Nucleus accumbens (tissue), 56 donors: ENCODE results near the gene RFX3.

ENCODE experiments used
- DNase-seq, 56 donors: peaks; one replicate each; lab custom pipeline; 2025; lab: John Stamatoyannopoulos, UW

Gene RFX3

DNA sequence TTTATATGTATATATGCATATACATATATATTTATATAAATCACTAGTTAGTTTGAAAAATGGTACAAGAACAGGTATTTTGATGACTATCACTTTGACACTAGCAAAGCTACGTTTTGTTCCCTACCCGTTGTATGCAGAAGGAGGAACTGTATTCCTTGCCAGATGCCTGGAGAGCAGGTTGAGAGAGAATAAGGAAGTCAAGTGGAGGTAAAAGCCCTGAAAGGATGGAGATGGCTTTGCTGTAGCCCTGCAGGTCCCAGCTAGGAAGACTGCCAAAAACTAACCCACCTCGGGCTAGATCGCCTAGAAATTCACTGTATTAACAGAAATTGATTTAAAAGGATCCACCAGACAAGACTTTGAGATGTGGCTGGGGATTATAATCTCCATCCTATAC lies 229.3 kb downstream of the RFX3 start:
- no peak for DNase-seq

DNA sequence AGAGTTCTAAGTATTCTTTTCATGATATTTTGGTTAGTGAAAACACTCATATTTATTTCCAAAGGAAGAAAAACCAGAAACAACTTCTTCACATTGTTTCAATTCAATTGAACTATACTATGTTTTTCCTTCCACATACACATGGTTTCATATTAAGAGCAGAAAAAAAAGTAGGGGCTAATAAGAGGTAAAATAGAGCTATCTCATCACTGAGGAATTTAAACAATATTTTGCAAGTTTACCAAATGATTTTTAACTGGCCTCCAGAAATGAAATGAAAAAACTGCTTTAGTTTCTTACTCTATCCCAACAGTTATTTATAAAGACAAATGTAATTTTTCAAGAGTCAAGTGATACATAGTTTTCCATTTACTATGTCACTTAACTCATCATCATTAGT lies 233.5 kb downstream of the RFX3 start:
- no peak for DNase-seq

DNA sequence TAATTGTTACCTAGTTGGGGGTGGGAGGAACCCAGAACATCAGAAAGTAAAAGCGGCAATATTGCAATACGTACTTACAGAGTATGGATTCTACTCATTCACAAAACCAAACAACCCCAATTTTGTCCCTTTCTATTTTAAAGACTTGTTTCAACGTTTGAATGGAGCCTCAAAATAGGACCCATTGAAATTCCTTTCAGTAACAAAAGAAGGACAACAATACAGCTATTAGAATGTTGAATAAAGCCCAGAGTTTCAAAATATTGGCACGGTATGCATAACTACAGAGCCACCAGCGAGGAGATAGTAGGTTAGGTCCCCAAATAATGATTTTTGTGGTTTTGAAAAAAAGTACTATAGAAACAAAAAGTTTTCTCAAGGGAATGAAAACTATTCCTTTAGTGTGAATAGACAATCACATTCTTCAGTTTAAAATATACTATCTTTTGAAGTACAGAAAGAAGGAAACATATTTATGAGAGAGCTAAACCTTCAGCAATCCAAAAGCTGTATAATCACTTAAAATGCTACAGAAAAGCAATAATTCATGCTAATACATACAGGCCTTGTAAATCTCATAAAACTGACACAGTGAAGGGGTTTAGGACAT lies 235.5 kb downstream of the RFX3 start:
- no peak for DNase-seq

DNA sequence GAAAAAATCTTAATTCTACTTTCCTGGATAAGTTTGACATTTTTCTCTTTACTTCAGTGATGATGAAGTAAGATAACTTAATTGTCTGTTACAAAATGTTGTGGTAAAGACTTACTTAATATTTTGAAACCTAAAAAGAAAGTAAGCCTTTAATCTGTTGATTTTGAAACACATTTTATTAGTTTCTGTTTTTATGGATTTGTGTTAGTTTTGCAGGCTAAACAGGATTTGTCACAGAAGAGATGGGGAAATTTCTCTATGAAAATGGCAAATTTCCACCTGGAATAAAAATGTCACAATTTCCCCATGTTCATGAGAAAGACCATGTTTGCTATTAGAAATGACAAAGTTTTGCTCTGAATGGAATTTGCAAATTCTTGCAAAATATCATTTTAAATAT lies 237.1 kb downstream of the RFX3 start:
- no peak for DNase-seq

- no peak for DNase-seq
These were observed 240.2 kb downstream of the RFX3 start for GRCh38 chr9:3285365-3286161.

DNA sequence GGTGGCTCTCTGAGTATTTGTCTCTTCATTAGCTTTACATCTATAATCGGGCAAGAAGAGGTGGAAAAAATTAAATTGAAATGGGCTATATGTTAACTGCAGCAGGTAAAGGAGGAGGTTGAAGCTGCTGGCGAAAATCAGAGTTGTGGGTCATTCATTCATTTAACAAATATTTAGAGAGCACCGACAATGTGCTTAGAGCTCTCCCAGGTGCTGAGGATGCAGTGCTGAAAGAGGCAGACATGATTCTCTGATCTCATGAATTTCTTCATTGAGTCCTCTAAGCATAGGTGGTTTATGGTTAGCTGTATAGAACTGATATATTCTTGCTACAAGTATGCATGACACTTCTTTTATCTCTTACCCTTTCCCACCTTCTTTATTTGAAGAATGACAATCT lies 243.4 kb downstream of the RFX3 start:
- DNase-seq = no peak

DNA sequence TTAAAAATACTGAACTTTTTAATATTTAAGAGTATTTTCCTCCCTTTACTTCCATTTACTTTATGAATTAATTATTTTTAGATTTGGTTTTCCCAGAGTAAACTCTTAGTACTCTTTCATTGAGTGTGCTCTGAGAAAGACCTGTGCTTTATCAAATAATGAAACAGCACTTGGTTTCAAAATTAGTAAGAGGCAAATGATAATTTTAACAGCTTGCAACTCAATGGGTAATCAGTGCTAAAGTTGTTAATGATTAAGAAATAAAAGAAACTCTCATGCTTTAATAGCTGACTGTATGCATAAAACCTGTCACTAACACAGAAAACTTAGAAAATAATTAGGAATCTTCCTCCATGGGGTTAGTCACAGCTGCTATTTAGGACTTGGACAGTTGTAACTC lies 244.4 kb downstream of the RFX3 start:
- no peak for DNase-seq

DNA sequence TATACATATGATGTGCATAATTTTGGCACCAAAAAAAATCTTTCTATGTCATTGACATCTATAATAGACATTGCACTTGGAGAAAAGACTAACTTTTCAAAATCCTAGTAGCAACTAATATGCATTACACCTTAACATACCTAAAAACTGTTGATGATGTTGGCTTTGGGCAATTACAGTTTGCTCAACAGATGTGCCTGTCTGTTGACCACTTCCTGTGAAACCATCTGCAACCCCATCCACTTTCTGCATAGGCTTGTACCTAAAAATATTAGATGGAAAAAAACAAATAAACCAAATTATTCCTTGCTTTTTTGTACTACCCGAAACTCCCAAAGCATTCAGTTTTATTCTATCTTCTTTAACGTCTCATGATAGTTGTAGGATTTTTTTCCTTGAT lies 248.6 kb downstream of the RFX3 start:
- DNase-seq = no peak

DNA sequence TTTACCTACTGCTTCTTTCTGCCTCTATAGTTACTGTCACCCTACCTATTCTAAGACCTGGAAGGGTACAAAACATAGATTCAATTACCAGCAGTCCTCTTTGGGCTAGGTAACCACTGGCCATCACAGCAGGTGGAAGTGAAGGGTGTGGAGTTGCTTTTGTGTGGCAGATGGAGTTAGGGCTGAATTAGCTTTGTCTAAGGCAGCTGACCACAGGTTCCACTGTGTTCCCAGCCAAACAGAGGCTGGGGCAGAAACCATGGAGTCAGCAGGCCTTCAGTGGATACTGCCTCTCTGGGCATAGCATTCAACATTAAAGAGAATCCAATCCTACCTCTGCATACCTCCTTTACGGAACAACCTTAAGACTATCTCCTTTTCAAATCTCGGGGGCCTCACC lies 254.2 kb downstream of the RFX3 start:
- DNase-seq = no peak

GRCh38 chr9:3271157-3271556 lies 254.6 kb downstream of the RFX3 start:
- no peak for DNase-seq

GRCh38 chr9:3268223-3268622 lies 257.6 kb downstream of the RFX3 start:
- DNase-seq = no peak

DNA sequence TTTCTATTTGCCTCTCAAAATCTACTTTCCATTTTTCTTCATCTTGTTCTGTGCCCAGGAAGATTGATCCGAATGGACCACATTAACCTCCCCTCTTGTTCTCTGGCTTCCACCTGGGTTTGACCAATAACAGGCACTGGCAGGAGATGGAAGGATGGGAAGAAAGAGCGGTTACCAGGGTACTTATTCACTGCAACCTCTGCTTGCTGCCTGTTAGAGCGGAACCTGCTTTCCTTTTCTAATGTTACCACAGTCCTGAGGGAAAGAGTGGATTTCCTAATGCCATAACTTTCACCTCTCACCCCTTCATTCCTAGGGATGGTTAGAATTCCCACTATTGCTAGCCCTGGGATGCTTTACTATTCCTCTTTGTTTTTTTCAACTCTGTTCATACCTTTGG lies 262.1 kb downstream of the RFX3 start:
- no peak for DNase-seq

- no peak for DNase-seq
These were observed 262.8 kb downstream of the RFX3 start for GRCh38 chr9:3262826-3263529.

DNA sequence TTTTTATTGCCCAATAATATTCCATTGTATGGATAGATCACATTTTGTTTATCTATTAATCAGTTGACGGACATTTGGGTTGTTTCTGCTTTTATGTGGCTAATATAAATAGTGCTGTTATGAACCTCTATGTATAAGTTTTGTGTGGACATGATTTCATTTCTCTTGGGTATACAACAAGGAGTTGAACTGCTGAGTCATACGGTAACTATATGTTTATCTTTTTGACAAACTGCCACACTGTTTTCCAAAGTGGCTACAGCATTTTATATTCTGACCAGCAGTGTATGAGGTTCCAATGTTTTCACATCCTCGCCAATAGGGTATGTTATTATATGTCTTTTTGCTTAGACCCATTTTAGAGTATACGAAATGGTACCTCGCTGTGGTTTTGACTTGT lies 264.3 kb downstream of the RFX3 start:
- no peak for DNase-seq

DNA sequence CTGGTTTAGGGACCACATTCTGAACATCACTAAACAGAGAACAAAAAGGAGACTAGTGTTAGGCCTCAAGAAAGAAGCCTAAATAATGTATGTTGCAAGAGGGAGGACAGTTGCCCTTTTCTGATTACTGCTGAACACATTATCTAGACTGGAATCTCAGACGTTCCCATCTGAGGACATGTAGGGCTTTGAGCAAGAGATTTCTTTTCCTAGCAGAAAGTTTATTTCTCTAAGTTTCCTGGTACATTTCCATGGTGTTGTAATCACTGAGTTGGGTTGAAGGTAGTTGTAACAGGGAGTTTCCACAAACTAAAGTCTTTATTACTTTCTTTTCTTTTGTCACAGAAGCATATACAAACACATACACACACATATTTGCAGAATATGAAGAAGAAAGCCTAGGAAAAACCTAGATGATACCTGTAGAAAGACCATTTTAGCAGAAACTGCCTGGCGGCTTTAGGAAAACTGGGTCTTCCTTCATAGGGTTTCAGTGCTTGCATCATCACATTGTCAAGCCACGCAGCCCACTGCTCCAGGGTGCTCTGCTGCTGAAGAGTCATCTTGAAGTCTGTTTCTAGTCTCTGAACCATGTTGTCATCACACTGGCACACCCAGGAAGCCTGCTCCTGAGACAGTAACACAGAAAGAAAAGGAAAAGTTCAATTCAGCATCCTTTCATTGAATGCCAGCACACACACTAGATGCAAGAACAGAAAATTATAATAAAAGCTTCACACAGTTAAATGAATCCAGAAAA lies 269.1 kb downstream of the RFX3 start:
- no peak for DNase-seq

- DNase-seq = no peak
These were observed 274.5 kb downstream of the RFX3 start for GRCh38 chr9:3251309-3251708.

DNA sequence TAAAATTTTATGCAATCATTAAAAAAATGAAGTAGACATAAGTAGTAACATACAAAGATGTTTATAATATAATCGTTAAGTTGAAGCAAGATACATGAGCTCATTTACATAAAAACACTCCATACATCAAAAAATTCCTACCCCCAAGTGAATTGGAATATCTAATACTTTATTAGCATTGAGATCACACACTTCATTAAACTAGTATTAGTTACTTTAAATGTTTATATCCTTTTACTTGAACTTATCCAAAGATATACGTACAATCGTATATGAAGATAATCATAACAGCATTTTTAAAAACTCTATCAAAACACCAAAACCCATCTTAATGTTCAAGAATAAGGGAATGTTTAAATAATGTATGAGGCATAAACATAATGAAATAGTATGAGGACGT lies 275.1 kb downstream of the RFX3 start:
- no peak for DNase-seq

- DNase-seq = no peak
These were observed 278.6 kb downstream of the RFX3 start for GRCh38 chr9:3247211-3247610.

GRCh38 chr9:3246241-3246640 lies 279.6 kb downstream of the RFX3 start:
- no peak for DNase-seq

DNA sequence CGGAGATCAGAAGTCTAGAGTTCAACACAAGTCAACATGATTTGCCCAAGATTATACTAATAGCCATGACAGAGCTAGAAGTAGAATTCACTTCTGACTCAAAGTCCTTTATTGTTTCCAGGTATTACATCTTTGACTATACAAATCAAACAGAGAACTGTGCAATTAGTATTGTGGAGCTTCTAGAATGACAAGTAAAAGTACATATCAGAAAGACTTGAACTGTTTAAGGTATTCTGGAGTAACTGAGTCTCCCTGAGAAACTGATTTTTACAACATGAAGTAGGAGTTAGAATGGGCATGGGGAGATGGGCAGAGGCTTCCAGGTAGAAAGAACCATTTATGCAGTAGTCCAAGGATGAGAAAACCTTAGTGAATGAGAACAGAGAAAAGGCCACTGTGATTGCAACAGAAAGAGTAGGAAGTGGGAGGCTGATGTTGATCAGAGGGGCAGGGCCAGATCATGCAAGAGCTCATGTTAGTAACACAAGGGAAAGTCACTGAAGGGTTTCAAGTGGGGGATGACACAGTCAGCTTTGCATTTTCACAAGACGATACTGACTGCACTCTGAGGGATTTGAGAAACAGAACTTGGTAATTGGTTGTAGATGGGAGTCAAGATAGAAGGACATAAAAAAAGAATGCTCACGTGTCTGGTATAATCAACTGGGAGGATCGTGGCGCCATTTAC lies 280.7 kb downstream of the RFX3 start:
- DNase-seq = no peak

DNA sequence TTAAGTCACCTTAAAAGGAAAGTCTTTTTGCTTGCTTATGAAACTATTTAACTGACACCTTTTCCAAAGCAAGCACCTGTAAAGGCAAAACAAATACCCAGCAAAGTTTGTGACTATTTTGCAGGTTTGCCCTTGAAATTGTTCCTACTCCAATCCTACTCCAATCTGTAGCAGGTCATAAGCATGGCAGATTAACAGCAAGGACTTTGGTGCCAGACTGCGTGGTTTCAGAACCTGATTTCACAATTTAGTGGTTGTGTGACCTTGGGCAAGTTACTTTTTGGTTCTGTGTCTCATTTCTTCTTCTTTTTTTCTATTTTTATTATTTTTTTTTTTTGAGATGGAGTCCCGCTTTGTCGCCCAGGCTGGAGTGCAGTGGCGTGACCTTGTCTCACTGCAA lies 282.1 kb downstream of the RFX3 start:
- DNase-seq = no peak
